Measurements from ENCODE around the gene FKBP3. TPM values are rescaled to one million over a fixed set of nuclear protein-coding genes. Genes with fewer than 3 reads are reported as not detected.
"Not testable (repeated sequence)": the region's sequence is repeated elsewhere in the genome, so short reads cannot be mapped to it uniquely, and the experiment has no call there.

FKBP3 gene
- total RNA-seq, 3 donors from 2014 or later, result 25.8 to 41.3 (median 41.0) TPM

DNA sequence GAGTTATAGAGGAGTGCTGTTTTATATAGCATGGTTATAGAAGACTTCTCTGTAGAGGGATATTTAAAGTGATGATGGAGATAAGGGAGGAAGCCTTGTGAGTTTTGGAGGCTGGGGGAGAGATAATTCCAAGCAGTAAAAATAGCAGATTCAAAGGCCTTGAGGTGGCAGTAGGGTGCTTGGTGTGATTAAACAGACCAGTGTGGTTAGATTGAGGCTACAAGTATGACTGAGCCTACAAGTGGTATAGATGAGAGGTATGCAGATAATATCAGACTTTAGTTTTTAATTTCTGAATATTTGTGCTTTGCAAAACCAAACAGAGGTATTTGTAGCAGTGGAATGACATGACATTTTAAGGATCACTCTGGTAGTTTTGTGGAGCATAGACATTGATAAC lies 21.8 kb upstream of the FKBP3 start:
- Histone ChIP-seq H3K4me3 (no peak overlapping the region), H3K36me3 (no peaks in the 10 kb centered on the region), H3K27ac (no peak overlapping the region), H3K9me3 (no peaks in the 10 kb centered on the region), H3K4me1 (no peaks in the 10 kb centered on the region), H3K27me3 (no peaks in the 10 kb centered on the region)
- no peak for DNase-seq (ENCODE audit: low spot score in 2 of 2)
- TF ChIP-seq, protein P1, sequence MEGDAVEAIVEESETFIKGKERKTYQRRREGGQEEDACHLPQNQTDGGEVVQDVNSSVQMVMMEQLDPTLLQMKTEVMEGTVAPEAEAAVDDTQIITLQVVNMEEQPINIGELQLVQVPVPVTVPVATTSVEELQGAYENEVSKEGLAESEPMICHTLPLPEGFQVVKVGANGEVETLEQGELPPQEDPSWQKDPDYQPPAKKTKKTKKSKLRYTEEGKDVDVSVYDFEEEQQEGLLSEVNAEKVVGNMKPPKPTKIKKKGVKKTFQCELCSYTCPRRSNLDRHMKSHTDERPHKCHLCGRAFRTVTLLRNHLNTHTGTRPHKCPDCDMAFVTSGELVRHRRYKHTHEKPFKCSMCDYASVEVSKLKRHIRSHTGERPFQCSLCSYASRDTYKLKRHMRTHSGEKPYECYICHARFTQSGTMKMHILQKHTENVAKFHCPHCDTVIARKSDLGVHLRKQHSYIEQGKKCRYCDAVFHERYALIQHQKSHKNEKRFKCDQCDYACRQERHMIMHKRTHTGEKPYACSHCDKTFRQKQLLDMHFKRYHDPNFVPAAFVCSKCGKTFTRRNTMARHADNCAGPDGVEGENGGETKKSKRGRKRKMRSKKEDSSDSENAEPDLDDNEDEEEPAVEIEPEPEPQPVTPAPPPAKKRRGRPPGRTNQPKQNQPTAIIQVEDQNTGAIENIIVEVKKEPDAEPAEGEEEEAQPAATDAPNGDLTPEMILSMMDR (IDR thresholded peaks at IDR 0.05), result no peak
- TF ChIP-seq POLR2AphosphoS5 (IDR thresholded peaks at IDR 0.05), result no peak
- intact Hi-C loops (cut with DNase I; ENCODE audit: low total_unique reads), result no loop called here

- Histone ChIP-seq H3K36me3 (no peaks in the 10 kb centered on the region), H3K4me1 (no peaks in the 10 kb centered on the region), H3K27me3 (no peaks in the 10 kb centered on the region), H3K4me3 (no peak overlapping the region), H3K27ac (no peak overlapping the region), H3K9me3 (no peaks in the 10 kb centered on the region)
- no peak for DNase-seq (ENCODE audit: low spot score in 2 of 2)
- no peak for TF ChIP-seq POLR2AphosphoS5 (IDR thresholded peaks at IDR 0.05)
- TF ChIP-seq, protein P1 (IDR thresholded peaks at IDR 0.05), result no peak
- no peak for TF ChIP-seq POLR2A (IDR thresholded peaks at IDR 0.05)
- intact Hi-C loops (cut with DNase I; ENCODE audit: low total_unique reads), result no loop called here
Measured at GRCh38 chr14:45150386-45150890, 16.2 kb upstream of the FKBP3 start.

GRCh38 chr14:45149602-45150001 lies 15.3 kb upstream of the FKBP3 start:
- Histone ChIP-seq H3K9me3 (no peaks in the 10 kb centered on the region), H3K4me3 (no peak overlapping the region), H3K4me1 (no peaks in the 10 kb centered on the region), H3K27me3 (no peaks in the 10 kb centered on the region), H3K36me3 (no peaks in the 10 kb centered on the region), H3K27ac (no peak overlapping the region)
- TF ChIP-seq POLR2A (IDR thresholded peaks at IDR 0.05) (no peak), POLR2AphosphoS5 (IDR thresholded peaks at IDR 0.05) (no peak)
- TF ChIP-seq, protein P1 (IDR thresholded peaks at IDR 0.05), result no peak
- DNase-seq (ENCODE audit: low spot score in 2 of 2), result no peak
- intact Hi-C loops (cut with DNase I; ENCODE audit: low total_unique reads), result no loop called here

DNA sequence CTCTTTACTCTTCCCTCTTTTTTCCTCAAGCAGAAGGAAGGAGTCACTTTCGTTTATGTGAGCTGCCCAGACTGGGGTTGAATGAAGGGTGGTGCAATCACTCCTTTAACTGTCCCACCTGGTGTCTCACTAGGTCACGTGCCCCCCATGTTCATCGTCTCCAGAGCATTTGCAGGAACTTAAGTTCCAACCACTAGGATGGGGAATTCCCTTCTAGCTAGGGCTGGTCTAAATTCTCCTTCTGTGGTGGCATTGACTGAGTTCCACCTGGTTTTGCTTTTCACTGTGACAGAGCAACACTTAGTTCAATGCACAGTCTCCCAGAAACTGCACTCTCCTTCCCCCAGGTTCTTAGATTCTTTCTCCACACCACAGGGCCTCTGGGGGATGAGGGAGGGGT lies 10.9 kb upstream of the FKBP3 start:
- H3K4me1 ChIP-seq, result no peaks in the 10 kb centered on the region
- intact Hi-C loops (cut with DNase I; ENCODE audit: low total_unique reads), result no loop called here

GRCh38 chr14:45144658-45145057 lies 10.4 kb upstream of the FKBP3 start:
- Histone ChIP-seq H3K9me3 (no peaks in the 10 kb centered on the region), H3K4me1 (no peaks in the 10 kb centered on the region), H3K27me3 (no peaks in the 10 kb centered on the region), H3K4me3 (no peak overlapping the region), H3K27ac (no peak overlapping the region), H3K36me3 (no peaks in the 10 kb centered on the region)
- no peak for TF ChIP-seq POLR2AphosphoS5 (IDR thresholded peaks at IDR 0.05)
- no peak for TF ChIP-seq POLR2A (IDR thresholded peaks at IDR 0.05)
- TF ChIP-seq, protein P1 (IDR thresholded peaks at IDR 0.05), result no peak
- no peak for DNase-seq (ENCODE audit: low spot score in 2 of 2)
- intact Hi-C loops (cut with DNase I; ENCODE audit: low total_unique reads), result no loop called here

More for the DNA sequence above, 10.9 kb upstream of the FKBP3 start:
- Histone ChIP-seq H3K9me3 (no peaks in the 10 kb centered on the region), H3K36me3 (no peaks in the 10 kb centered on the region), H3K27ac (no peak overlapping the region), H3K27me3 (no peaks in the 10 kb centered on the region), H3K4me3 (no peak overlapping the region)
- no peak for DNase-seq (ENCODE audit: low spot score in 2 of 2)
- TF ChIP-seq, protein P1 (IDR thresholded peaks at IDR 0.05), result no peak
- TF ChIP-seq POLR2A (IDR thresholded peaks at IDR 0.05) (no peak), POLR2AphosphoS5 (IDR thresholded peaks at IDR 0.05) (no peak)

- H3K27ac ChIP-seq; intact Hi-C loops (cut with DNase I; ENCODE audit: low total_unique reads); H3K27me3 ChIP-seq; H3K4me1 ChIP-seq; H3K36me3 ChIP-seq; H3K9me3 ChIP-seq; H3K4me3 ChIP-seq; DNase-seq (ENCODE audit: low spot score in 2 of 2): not testable (repeated sequence)
Measured at GRCh38 chr14:45142083-45142482, 7.8 kb upstream of the FKBP3 start.
